Right hindlimb (tissue), 1 donor: Measurements from ENCODE around the gene CAPZB.

ENCODE experiments used
- DNase-seq: peaks from one replicate; pipeline ENCODE4 v3.0.0-alpha.2; 2018

The CAPZB gene

DNA sequence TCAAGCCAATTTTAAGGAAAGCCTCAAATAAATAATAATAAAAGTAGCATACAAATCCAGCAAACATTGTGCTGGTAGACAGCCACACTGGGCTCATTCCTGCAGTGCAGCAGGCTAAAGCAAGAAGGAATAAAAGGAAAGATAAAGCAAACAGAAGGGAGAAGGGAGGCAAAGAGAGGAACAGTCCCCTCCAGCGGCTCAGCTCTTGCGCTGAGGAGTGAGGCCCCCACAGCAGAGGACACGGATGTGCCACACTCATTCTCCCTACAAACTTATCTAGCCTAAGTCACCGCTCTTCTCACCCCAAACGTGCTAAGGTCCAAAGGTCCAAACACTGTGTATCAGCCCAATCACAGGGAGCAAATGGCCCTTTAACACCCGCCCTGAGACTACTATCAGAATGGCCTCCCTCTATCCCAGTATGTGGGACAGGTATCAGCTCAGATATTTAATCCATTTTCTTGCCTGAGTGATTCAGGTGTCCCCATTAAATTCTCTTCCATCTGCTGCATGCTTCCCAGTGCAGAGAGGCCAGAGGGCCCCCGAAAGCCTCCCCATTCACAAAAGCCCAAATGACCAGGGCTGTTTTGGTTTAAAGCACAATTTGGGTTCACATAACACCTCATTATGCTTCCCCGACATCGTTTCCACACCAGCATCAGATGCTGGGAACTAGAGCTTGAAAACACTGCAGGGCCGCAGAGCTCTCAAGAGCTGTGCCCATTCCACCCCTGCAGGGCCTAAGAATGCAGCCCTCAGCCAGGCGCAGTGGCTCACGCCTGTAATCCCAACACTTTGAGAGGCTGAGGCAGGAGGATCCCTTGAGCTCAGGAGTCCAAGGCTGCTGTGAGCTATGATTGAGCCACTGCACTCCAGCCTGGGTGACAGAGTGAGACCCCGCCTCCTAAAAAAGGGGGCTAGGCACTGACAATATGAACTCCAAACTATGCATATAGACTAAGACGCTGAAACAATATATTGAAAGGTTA is 17.8 kb downstream of the CAPZB start:
- DNase-seq = no peak

- no peak for DNase-seq
Measured at GRCh38 chr1:19466112-19466561, 19.2 kb downstream of the CAPZB start.

- no peak for DNase-seq
Measured at GRCh38 chr1:19465650-19466049, 19.7 kb downstream of the CAPZB start.

GRCh38 chr1:19465123-19465522 is 20.2 kb downstream of the CAPZB start:
- no peak for DNase-seq

GRCh38 chr1:19464696-19465095 is 20.6 kb downstream of the CAPZB start:
- DNase-seq = no peak

DNA sequence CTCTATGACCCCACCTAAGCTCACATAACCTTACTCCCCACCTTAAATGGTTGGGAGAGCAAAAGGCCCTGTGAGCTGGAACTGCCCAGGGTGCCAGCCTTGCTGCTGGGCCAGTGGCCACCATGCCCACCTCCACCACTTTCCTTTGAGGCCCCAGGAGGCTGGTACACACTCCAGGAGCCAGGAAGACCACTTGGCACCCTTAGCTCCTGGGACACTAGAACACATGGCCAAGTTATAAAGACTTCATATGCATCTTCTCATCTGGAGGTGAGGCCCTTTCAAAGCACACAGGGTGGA is 21.9 kb downstream of the CAPZB start:
- no peak for DNase-seq

GRCh38 chr1:19462781-19463503 is 22.4 kb downstream of the CAPZB start:
- no peak for DNase-seq

- no peak for DNase-seq
Measured at GRCh38 chr1:19461220-19461554, 24.2 kb downstream of the CAPZB start.

GRCh38 chr1:19460535-19461219 is 24.7 kb downstream of the CAPZB start:
- DNase-seq = no peak

DNA sequence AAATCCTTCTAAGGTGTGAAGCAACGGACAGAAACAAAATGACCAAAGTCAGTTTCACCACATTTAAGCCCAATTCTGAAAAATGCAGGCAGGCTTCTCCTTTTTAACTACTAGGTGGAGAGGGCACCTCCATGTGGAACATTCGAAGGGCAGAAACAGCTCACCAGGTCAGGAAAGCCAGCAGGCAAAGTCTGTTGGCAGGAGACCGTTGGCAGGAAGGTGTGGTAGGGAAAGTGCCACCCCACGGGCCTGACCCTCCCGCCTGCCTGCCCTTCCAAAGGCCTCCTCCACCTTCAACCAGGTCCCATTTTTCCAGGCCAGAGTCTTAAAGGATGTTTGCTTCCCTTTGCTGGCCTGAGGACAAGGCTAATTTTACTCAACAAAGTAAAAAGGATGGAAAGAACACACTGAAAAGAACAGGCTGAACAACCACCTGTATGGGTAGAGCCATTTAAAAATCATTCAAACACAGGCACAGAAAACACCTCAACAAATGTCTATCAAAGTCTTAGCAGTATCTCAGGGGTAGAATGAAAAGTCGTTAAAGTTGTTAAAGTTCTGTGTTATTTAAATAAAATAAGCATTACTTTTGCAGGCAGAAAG is 26.4 kb downstream of the CAPZB start:
- DNase-seq = no peak

DNA sequence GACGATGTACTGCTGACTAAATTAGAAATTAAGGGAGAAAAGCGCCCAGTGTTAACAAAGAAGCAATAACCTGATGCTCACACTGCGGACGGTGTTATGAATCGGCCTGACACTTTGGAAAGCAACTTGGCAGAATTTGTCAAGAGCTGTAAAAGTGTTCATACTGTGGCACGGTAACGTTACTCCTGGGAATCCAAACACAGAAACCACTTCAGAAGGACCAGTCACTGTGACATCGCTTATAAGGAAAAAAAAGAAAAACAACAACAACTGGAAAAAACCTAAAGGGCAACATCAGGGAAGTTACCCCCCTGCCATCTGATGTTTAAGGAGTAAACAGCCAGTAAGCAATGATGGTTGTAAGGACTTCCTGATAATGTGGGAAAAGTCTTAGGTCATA is 27.7 kb downstream of the CAPZB start:
- DNase-seq = no peak

GRCh38 chr1:19456968-19457441 is 28.3 kb downstream of the CAPZB start:
- DNase-seq = no peak

GRCh38 chr1:19455353-19455752 is 30.0 kb downstream of the CAPZB start:
- no peak for DNase-seq

GRCh38 chr1:19454265-19455146 is 30.8 kb downstream of the CAPZB start:
- no peak for DNase-seq

DNA sequence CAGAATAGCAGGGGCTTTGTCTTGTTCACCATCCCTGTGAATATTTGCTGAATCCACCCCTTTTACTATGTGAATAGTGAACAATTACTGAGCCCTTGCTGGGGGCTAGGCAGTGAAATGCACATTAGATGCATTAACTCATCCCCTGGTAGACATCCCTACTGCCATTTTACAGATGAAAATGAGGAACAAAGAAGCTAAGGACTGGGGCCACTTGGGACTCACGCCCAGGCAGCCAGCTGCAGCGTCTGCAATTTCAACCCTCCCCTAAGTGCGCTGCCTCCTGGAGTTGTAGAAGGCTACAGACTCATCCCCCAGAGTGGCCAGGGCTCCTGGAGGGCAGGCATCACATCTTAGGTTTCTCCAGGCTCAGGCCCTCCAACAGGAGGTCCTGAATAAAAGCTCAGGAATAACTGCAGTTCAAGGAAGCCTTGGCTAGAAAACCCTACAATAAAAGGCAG is 31.6 kb downstream of the CAPZB start:
- DNase-seq = no peak

- DNase-seq = no peak
Measured at GRCh38 chr1:19452221-19452663, 33.1 kb downstream of the CAPZB start.

GRCh38 chr1:19450811-19451515 is 34.4 kb downstream of the CAPZB start:
- DNase-seq = no peak

GRCh38 chr1:19449454-19450228 is 35.7 kb downstream of the CAPZB start:
- no peak for DNase-seq

DNA sequence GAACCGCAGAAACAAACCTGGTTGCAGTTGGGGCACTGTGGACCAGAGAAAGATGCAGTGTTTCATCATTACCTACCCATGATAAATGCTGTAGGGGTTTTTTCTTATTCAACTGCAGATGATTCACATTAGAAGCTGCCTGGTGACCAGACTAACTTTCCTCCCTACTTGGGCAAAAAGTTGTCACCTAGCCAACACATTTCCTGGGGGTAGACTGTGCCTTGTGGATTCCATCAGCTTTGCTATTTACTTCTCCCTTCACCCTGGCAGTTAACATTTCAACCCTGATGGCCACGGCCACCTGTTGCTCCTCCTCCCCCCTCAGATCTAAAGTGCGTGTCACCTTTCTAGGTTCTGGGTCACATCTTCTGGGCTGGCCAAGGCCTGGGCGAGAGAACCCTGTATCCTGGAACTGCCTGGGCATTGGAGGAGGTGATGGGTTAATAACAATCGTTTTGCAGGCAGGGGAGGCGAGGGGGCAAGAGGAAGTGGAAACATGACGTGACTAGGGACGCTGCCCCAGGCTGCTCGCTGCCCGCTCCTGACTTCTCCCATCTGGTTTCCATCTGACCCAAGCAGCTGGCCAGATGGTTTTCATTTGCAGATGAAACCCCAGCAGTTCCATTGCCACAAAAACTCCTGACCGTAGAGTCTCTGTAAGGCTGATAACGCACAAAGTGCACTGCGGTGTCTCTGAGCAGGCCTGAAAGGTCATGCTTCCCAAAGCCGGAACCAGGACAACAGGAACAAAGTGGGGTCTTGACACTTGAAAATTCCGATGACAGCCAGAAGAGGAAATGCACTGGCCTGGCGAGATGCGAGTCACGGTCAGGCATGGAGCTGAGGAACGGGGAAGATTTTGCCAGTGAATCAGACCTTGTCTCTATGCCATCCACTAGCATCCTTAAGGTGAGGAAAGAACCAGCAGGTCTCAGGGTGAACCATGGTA is 36.6 kb downstream of the CAPZB start:
- DNase-seq = peak; percentile 76
